ENCODE data around the gene ADAM15.

DNA sequence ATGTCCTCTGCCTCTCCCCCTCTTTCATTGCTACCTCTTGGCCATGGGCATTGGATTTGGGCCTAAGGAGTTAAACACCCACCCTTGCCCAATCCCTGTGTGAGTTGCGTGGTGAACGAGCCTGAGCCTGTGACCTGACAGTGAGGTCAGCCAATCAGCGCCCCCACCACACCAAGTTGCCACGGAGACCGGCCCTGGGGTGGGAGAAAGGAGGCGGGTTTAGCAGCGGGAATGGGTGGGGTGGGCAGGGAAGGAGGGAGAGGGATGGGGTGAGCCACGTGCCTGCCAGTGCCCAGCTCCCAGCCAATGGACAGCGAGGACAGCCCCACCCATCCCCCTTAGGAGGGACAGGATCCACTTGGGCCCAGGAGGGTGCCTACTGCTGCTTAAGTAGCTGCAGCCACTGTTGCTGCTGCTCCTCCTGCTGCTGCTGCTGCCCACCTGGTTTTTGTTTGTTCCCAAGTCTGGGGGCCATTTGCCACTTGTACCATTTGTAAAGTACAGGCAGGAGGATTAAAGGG is 39.0 kb upstream of the ADAM15 start:
- TF ChIP-seq, protein P1, sequence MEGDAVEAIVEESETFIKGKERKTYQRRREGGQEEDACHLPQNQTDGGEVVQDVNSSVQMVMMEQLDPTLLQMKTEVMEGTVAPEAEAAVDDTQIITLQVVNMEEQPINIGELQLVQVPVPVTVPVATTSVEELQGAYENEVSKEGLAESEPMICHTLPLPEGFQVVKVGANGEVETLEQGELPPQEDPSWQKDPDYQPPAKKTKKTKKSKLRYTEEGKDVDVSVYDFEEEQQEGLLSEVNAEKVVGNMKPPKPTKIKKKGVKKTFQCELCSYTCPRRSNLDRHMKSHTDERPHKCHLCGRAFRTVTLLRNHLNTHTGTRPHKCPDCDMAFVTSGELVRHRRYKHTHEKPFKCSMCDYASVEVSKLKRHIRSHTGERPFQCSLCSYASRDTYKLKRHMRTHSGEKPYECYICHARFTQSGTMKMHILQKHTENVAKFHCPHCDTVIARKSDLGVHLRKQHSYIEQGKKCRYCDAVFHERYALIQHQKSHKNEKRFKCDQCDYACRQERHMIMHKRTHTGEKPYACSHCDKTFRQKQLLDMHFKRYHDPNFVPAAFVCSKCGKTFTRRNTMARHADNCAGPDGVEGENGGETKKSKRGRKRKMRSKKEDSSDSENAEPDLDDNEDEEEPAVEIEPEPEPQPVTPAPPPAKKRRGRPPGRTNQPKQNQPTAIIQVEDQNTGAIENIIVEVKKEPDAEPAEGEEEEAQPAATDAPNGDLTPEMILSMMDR (IDR thresholded peaks at IDR 0.05): no peak
- TF ChIP-seq POLR2A (IDR thresholded peaks at IDR 0.05): peak in 1 of 4 donors; percentile 69
